HG02759 (cell line): ENCODE results near the gene SIRPA.

Experiments
- ATAC-seq: cut with Tn5 transposase; IDR thresholded peaks from one replicate; pipeline ENCODE4 v1.9.1; 2021; ENCODE audit warnings: mild to moderate bottlenecking, moderate library complexity; ENCODE audit not compliant: unreplicated experiment

Gene SIRPA

GRCh38 chr20:1973601-1974440 is 78.6 kb downstream of the SIRPA start:
- ATAC-seq, result no peak

- ATAC-seq, result no peak
Measured at GRCh38 chr20:1975291-1975690, 80.1 kb downstream of the SIRPA start.

GRCh38 chr20:1979106-1979778 is 84.0 kb downstream of the SIRPA start:
- no peak for ATAC-seq

- ATAC-seq, result no peak
Measured at GRCh38 chr20:1982686-1983085, 87.5 kb downstream of the SIRPA start.

GRCh38 chr20:1983301-1983700 is 88.1 kb downstream of the SIRPA start:
- ATAC-seq, result no peak

- no peak for ATAC-seq
Measured at GRCh38 chr20:1987826-1988225, 92.6 kb downstream of the SIRPA start.
